Smooth muscle cell (in vitro differentiated cells): ENCODE measurements around the gene SPAG16. TPM values are rescaled to one million over a fixed set of nuclear protein-coding genes. Genes with fewer than 3 reads are reported as not detected.

ENCODE experiments used
- DNase-seq: peaks from one replicate; lab custom pipeline; 2025; ENCODE audit not compliant: unreplicated experiment; lab: John Stamatoyannopoulos, UW
- H2AFZ ChIP-seq: fragments of 200-600 bp; sonication (generic); 2 replicates; pipeline ENCODE4 v1.6.0; 2016; ENCODE audit warnings: antibody characterized with exemption, low read depth, mild to moderate bottlenecking
- H3F3A ChIP-seq: fragments of 200-600 bp; sonication (generic); 2 replicates; pipeline ENCODE4 v1.6.0; 2017; ENCODE audit warnings: antibody characterized with exemption, low read depth
- H3K27ac ChIP-seq: fragments of 200-600 bp; sonication (generic); 2 replicates; pipeline ENCODE4 v1.5.1; 2016; ENCODE audit warnings: low read depth, mild to moderate bottlenecking
- H3K27me3 ChIP-seq: fragments of 200-600 bp; sonication (generic); 2 replicates; pipeline ENCODE4 v1.6.1; 2016; ENCODE audit warnings: low read depth, mild to moderate bottlenecking
- H3K36me3 ChIP-seq: fragments of 200-600 bp; sonication (generic); 2 replicates; pipeline ENCODE4 v1.5.1; 2016; ENCODE audit warnings: low read depth
- H3K4me1 ChIP-seq: fragments of 200-600 bp; sonication (generic); 2 replicates; pipeline ENCODE4 v1.5.1; 2016; ENCODE audit warnings: low read depth
- H3K4me2 ChIP-seq: fragments of 200-600 bp; sonication (generic); 2 replicates; pipeline ENCODE4 v1.6.0; 2016; ENCODE audit warnings: mild to moderate bottlenecking
- H3K4me3 ChIP-seq: fragments of 200-600 bp; sonication (generic); 2 replicates; pipeline ENCODE4 v1.5.1; 2016; ENCODE audit warnings: mild to moderate bottlenecking
- H3K79me2 ChIP-seq: fragments of 200-600 bp; sonication (generic); 2 replicates; pipeline ENCODE4 v1.6.0; 2016; ENCODE audit warnings: low read depth, mild to moderate bottlenecking
- H3K9ac ChIP-seq: fragments of 200-600 bp; sonication (generic); 2 replicates; pipeline ENCODE4 v1.6.0; 2016; ENCODE audit warnings: low read depth
- H3K9me3 ChIP-seq: fragments of 200-600 bp; sonication (generic); replicated peaks from 2 replicates; pipeline ENCODE4 v1.5.1; 2016; ENCODE audit warnings: low read depth
- H4K20me1 ChIP-seq: fragments of 200-600 bp; sonication (generic); 2 replicates; pipeline ENCODE4 v1.6.0; 2016; ENCODE audit warnings: low read depth
- CTCF ChIP-seq: fragments of 200-600 bp; sonication (generic); IDR thresholded peaks from 2 replicates; pipeline ENCODE4 v1.5.1; 2017; ENCODE audit warnings: borderline replicate concordance, mild to moderate bottlenecking, antibody characterized with exemption; ENCODE audit not compliant: insufficient read depth, poor library complexity, severe bottlenecking
- WGBS: methylation state at CpG from one replicate; pipeline ENCODE4 v1.1.7; 2016; ENCODE audit warnings: low lambda C conversion rate; 5-methylcytosine and 5-hydroxymethylcytosine counted together
- polyA plus RNA-seq: library from polyadenylated mRNA; unstranded; fragments of >200 nt; fragmentation: Nextera tagmentation; extraction: Ambion mirVana; gene quantifications from 2 replicates; pipeline ENCODE4 v1.2.1, GENCODE V29; 2016
- total RNA-seq: library from RNA; depleted of rRNA; stranded (reverse); fragments of >200 nt; gene quantifications from 2 replicates; pipeline ENCODE4 v1.2.3, GENCODE V29; 2014

Gene SPAG16
- total and polyA plus RNA-seq, 2 experiments from 2014 or later = 32.1 to 40.6 TPM

GRCh38 chr2:214064471-214064870 is 780.2 kb downstream of the SPAG16 start:
- peaks cover 10% of the 10 kb centered on the region for H3K4me1 ChIP-seq
- H2AFZ ChIP-seq = no peak overlapping the region
- H3K79me2 ChIP-seq = no peaks in the 10 kb centered on the region
- H3K9ac ChIP-seq = no peak overlapping the region
- H3K27ac ChIP-seq = no peak overlapping the region
- no peak for DNase-seq
- no peak for TF ChIP-seq CTCF
- H3F3A ChIP-seq = peaks cover 8% of the 10 kb centered on the region
- no peaks in the 10 kb centered on the region for H4K20me1 ChIP-seq
- H3K9me3 ChIP-seq = no peaks in the 10 kb centered on the region
- no peak overlapping the region for H3K4me2 ChIP-seq
- WGBS = 97% methylated on average over 2 of the region's 2 CpGs
- no peaks in the 10 kb centered on the region for H3K36me3 ChIP-seq
- no peaks in the 10 kb centered on the region for H3K27me3 ChIP-seq
- no peak overlapping the region for H3K4me3 ChIP-seq

- H2AFZ ChIP-seq = no peak overlapping the region
- 76% methylated on average over 2 of the region's 2 CpGs for WGBS
Measured at GRCh38 chr2:214066862-214067261, 782.6 kb downstream of the SPAG16 start.

GRCh38 chr2:214069254-214069653 is 785.0 kb downstream of the SPAG16 start:
- Histone ChIP-seq H3K4me2 (peak overlapping the region; percentile 84), H3K27ac (peak overlapping the region; percentile 99), H3K36me3 (no peaks in the 10 kb centered on the region), H3K9ac (peak overlapping the region; percentile 91), H3K27me3 (no peaks in the 10 kb centered on the region), H3K9me3 (no peaks in the 10 kb centered on the region), H4K20me1 (no peaks in the 10 kb centered on the region), H3K79me2 (no peaks in the 10 kb centered on the region), H3F3A (peaks cover 8% of the 10 kb centered on the region), H2AFZ (peak overlapping the region; percentile 62), H3K4me1 (peaks cover 12% of the 10 kb centered on the region), H3K4me3 (peak overlapping the region; percentile 31)
- DNase-seq = no peak
- no peak for TF ChIP-seq CTCF
- 0% methylated on average over 2 of the region's 2 CpGs for WGBS

More at GRCh38 chr2:214066862-214067261, 782.6 kb downstream of the SPAG16 start:
- no peak for DNase-seq
- no peak for TF ChIP-seq CTCF
- peaks cover 12% of the 10 kb centered on the region for H3K4me1 ChIP-seq
- peaks cover 8% of the 10 kb centered on the region for H3F3A ChIP-seq
- H3K27ac ChIP-seq = no peak overlapping the region
- no peaks in the 10 kb centered on the region for H3K79me2 ChIP-seq
- no peak overlapping the region for H3K4me2 ChIP-seq
- no peaks in the 10 kb centered on the region for H3K9me3 ChIP-seq
- no peak overlapping the region for H3K4me3 ChIP-seq
- H3K27me3 ChIP-seq = no peaks in the 10 kb centered on the region
- H3K9ac ChIP-seq = no peak overlapping the region
- no peaks in the 10 kb centered on the region for H4K20me1 ChIP-seq
- H3K36me3 ChIP-seq = no peaks in the 10 kb centered on the region

GRCh38 chr2:214075456-214075855 is 791.2 kb downstream of the SPAG16 start:
- Histone ChIP-seq H3K4me1 (no peaks in the 10 kb centered on the region), H3K4me3 (no peak overlapping the region), H2AFZ (no peak overlapping the region), H3K9me3 (no peaks in the 10 kb centered on the region), H3K27ac (no peak overlapping the region), H3K9ac (no peak overlapping the region), H3F3A (no peaks in the 10 kb centered on the region), H3K4me2 (no peak overlapping the region), H3K27me3 (no peaks in the 10 kb centered on the region), H3K36me3 (no peaks in the 10 kb centered on the region), H4K20me1 (no peaks in the 10 kb centered on the region), H3K79me2 (no peaks in the 10 kb centered on the region)
- WGBS = 90% methylated on average over 6 of the region's 6 CpGs
- DNase-seq = no peak
- no peak for TF ChIP-seq CTCF
